GM12878 (cell line): ENCODE results near the gene N4BP2.

Experiments
- DPF2 ChIP-seq: fragments of 450-650 bp; IDR thresholded peaks from 2 replicates; pipeline ENCODE4 v1.6.1; 2017; ENCODE audit warnings: mild to moderate bottlenecking
- NR2C2 ChIP-seq: IDR thresholded peaks from 2 replicates; pipeline ENCODE4 v1.6.1; 2011; ENCODE audit warnings: borderline replicate concordance, low read depth; ENCODE audit not compliant: control insufficient read depth, insufficient read length

DNA sequence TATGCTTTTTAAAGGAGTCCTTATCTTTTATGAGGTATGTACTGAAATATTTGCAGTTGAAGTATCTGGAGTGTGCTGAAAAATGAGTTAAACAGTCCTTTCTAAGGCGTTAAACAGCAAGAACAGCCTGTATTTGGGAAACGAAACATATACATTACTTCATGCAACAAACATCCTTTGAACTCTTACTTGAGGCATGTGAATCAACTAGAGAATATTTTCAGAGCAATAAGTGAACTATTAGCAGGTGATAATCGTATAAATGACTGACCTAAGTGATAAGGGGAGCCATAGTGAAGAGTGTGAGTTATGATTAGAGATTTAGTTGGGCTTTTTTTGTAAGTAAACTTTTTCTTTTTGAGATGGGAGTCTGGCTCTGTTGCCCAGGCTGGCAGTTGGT, 94.3 kb downstream of the N4BP2 start:
- no peak for TF ChIP-seq NR2C2
- TF ChIP-seq DPF2, result no peak
